D721Med (cell line): ENCODE data around the gene HNRNPU.

Source experiments
- DNase-seq: peaks from one replicate; pipeline ENCODE4 v3.0.0; 2011; ENCODE audit warnings: low spot score; ENCODE audit not compliant: insufficient read length
- FAIRE-seq: peaks from 2 replicates; lab custom pipeline; 2011; peaks lifted over from hg19 to GRCh38; lab: Jason Lieb, UNC
- CTCF ChIP-seq: IDR thresholded peaks from 2 replicates; pipeline ENCODE4 v1.5.1; 2012; ENCODE audit warnings: mild to moderate bottlenecking, control low read depth; ENCODE audit not compliant: insufficient read depth; ENCODE audit errors: missing control alignments

HNRNPU gene

DNA sequence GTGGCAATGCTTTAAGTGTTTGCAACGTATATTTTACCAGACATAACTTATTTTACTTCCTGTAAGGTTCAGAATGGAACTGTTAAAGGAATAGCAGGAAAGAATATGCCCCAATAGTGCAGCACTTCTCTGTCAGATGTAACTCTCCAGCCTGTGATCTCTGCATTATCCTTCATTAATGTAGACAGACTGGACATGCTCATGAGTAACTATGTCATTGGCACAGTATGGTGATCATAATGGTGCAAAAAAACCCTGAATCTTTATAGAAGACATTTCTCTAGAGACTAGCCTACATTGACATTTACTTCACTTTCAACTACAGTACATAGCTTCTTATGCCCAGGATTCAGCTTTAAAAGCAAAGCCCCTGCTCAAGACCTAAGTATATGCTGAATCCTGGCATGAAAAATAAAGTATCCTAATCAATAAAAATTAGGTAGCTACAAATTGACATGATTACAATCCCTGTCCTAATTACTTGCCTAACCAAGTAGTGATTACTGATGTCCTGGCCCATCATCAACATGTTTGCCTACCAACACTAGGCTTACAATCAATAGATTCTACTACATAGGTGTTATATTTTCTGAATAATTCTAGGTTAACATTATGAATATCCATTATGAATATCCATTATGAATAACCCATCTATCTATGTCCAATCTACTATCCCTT lies 15.0 kb downstream of the HNRNPU start:
- DNase-seq = no peak
- no peak for FAIRE-seq
- TF ChIP-seq CTCF = no peak

- no peak for TF ChIP-seq CTCF
- no peak for DNase-seq
- no peak for FAIRE-seq
Measured at GRCh38 chr1:244846653-244847052, 17.7 kb downstream of the HNRNPU start.

GRCh38 chr1:244844155-244845121 lies 19.9 kb downstream of the HNRNPU start:
- no peak for FAIRE-seq
- no peak for DNase-seq

DNA sequence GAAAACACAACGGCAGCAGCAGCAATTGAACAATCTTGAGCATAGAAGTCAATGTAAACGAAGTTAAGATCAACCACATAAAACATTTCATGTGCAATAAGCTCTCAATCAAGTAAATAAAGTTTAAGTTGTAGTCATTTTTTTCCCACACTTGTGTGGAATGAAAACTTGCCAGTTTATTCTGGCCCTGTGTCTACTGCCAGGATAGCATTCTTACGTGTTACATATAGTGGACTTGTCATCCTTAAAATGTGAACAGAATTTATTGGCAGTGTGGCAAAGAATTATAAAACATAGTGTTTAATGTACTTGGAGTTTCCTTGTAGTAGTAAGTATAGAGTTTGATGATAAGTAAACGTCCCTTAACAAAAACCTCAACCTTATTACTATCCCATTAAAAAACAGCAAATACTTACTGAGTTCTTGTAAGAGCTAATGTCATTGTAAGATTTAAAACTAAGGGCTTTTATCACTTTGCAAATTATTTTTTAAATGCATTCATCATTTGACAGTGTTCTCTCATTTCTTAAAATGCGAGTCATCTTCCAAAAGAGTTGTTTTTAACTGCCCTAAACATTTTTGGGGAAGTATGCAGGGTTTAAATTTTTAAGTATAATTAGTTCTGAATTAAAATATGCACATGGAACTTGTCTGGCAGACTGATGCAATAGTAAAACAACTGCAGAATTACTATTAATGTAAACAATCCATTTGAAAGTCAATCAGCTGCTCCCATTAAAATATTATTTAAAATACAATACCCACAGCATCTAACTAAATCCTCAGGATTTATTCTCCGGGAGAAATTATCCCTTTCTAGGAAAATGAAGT lies 21.0 kb downstream of the HNRNPU start:
- FAIRE-seq (peak; percentile 88), DNase-seq (no peak)
- no peak for TF ChIP-seq CTCF

More at GRCh38 chr1:244844155-244845121, 19.9 kb downstream of the HNRNPU start:
- TF ChIP-seq CTCF = no peak

DNA sequence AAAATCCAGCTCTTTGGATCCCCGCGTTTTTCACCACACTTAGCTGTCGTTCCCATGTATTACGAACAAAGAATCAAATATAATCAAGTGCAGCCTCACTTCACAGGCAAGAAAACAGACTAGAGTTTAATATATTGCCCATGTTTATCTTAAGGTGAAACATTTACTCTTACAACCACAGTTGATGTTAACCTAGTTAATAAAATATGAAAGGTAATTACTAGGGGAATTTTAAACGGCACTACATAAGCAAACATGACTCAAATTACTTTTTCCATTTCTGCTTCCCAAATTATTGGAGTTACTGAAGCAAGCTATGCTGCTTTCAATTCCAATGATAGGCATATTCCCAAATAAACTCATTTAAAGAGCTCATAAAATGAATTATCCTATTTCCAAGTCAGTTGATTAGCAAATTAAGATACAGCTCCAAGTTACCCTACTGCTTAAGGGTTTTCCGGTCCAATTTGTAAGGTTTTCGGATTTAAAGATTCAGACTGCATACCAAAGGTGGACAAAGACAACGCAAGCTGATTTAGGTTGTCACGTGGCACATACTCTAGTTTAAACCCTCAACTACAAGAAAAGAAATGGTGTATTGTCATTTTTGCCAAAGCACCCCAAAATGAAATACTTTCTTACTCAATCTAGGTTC lies 22.9 kb downstream of the HNRNPU start:
- FAIRE-seq (no peak), DNase-seq (no peak)
- no peak for TF ChIP-seq CTCF

GRCh38 chr1:244840219-244840794 lies 24.0 kb downstream of the HNRNPU start:
- DNase-seq (no peak), FAIRE-seq (no peak)
- TF ChIP-seq CTCF = no peak
